Fibroblast of villous mesenchyme (primary cell): ENCODE results near the gene PI4KA. TPM values are rescaled to one million over a fixed set of nuclear protein-coding genes. Genes with fewer than 3 reads are reported as not detected.
A peak's percentile ranks its signal among the peaks of the same experiment; 100 is the strongest.

ENCODE experiments used
- DNase-seq: peaks from one replicate; pipeline ENCODE4 v3.0.0-alpha.2; 2010; ENCODE audit warnings: low read depth
- H3K4me3 ChIP-seq: 2 replicates; pipeline ENCODE4 v1.5.1; 2011; ENCODE audit warnings: low read depth, mild to moderate bottlenecking, low read length
- total RNA-seq: library from RNA; depleted of rRNA; stranded (reverse); fragments of >200 nt; gene quantifications from 2 replicates; pipeline ENCODE4 v1.2.3, GENCODE V29; 2012
- TF ChIP-seq, protein P1 (sequence below): IDR thresholded peaks from 2 replicates; pipeline ENCODE4 v1.5.1; 2012; ENCODE audit warnings: low read depth, mild to moderate bottlenecking, low read length; ENCODE audit not compliant: insufficient read depth

The PI4KA gene
- total RNA-seq, 1 donor = 73.4 TPM

DNA sequence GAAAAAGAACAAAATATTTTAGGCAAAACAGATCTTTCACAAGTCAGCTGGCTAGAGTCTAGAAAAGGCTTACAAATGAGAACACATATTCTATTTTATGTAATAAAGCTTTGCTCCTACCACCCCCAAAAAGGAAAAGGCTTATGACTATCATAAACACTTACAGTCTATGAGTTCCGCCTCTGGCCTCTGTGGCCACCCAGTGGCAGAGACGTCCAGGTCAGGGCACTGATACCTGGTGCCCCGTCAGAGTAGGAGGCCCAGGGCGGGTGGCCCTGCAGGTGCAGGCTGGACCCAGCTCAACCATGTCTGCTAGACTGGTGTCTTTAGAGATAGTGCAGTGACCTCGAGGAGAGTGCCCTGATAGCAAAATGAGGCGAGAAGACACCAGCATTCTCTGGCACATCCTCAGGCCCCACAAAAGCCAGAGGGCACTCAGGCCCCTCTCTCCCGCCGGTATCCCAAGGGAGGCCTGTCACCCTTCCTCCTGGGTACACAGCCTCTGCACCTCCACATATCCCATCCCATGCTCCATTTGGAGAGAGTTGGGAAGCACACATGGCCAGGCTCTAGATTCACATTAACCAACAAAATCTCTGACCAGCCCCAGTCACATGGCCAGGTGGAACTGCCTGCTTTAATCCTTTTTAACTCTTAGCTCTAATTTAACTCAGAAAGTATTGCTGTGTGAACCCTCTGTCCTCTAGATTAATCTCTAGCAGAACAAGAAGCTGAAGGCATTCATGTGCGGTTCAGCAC is 112.0 kb downstream of the PI4KA start:
- DNase-seq = no peak
- TF ChIP-seq, protein P1, sequence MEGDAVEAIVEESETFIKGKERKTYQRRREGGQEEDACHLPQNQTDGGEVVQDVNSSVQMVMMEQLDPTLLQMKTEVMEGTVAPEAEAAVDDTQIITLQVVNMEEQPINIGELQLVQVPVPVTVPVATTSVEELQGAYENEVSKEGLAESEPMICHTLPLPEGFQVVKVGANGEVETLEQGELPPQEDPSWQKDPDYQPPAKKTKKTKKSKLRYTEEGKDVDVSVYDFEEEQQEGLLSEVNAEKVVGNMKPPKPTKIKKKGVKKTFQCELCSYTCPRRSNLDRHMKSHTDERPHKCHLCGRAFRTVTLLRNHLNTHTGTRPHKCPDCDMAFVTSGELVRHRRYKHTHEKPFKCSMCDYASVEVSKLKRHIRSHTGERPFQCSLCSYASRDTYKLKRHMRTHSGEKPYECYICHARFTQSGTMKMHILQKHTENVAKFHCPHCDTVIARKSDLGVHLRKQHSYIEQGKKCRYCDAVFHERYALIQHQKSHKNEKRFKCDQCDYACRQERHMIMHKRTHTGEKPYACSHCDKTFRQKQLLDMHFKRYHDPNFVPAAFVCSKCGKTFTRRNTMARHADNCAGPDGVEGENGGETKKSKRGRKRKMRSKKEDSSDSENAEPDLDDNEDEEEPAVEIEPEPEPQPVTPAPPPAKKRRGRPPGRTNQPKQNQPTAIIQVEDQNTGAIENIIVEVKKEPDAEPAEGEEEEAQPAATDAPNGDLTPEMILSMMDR = no peak

GRCh38 chr22:20745119-20745518 is 113.5 kb downstream of the PI4KA start:
- no peak for DNase-seq
- TF ChIP-seq, protein P1 = no peak

More for the DNA sequence above, 112.0 kb downstream of the PI4KA start:
- no peak overlapping the region for H3K4me3 ChIP-seq

GRCh38 chr22:20744456-20744855 is 114.2 kb downstream of the PI4KA start:
- H3K4me3 ChIP-seq = no peak overlapping the region
- DNase-seq = no peak
- TF ChIP-seq, protein P1 = no peak

More at GRCh38 chr22:20745119-20745518, 113.5 kb downstream of the PI4KA start:
- H3K4me3 ChIP-seq = no peak overlapping the region

DNA sequence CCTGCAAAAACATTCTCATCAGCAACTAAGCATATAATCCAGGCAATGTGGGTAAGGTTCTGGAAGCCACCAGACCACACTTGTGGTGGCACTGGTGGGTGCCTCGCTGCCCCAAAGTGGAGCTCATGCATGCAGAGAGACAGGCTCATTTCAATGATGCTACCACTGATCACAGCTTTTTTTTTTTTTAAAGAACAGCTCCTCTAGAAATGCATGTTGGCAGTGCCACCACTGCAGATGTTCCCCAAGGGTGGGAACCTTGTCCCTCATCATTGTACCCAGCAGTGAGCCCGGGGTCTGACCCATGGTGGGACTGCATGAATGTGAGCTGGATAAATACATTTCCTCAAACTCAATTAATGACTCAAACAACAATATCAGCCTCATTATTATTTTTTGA is 115.8 kb downstream of the PI4KA start:
- no peak overlapping the region for H3K4me3 ChIP-seq
- TF ChIP-seq, protein P1 = no peak
- no peak for DNase-seq

GRCh38 chr22:20741634-20742581 is 116.7 kb downstream of the PI4KA start:
- TF ChIP-seq, protein P1 = peak; percentile 74
- H3K4me3 ChIP-seq = no peak overlapping the region
- peak; percentile 31 for DNase-seq

GRCh38 chr22:20741008-20741633 is 117.5 kb downstream of the PI4KA start:
- DNase-seq = no peak
- no peak overlapping the region for H3K4me3 ChIP-seq
- TF ChIP-seq, protein P1 = no peak
